Suppressor macrophage treated with lipopolysaccharide for 4 hours (primary cell): ENCODE results near the gene DLG2.

Source experiments
- DNase-seq: peaks from one replicate; pipeline ENCODE4 v3.0.0-alpha.2; 2020

Gene DLG2

DNA sequence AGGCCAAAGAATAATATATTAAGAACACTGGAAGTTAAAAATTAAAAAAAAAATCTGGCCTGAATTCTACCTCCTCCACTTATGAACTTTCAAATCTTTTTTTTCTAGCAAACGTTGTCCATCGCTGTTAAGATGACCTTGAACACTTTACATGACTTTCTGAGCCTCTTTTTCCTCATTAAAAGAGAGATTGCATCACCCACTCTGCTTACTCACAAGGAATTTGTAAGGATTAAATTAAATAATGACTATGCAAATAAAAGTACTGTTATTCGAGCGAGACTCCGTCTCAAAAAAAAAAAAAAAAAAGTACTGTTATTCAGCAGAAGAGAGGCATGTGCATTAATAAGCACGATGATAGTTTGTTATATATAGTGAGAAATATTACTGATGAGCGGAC, 2055.8 kb downstream of the DLG2 start:
- DNase-seq: no peak

DNA sequence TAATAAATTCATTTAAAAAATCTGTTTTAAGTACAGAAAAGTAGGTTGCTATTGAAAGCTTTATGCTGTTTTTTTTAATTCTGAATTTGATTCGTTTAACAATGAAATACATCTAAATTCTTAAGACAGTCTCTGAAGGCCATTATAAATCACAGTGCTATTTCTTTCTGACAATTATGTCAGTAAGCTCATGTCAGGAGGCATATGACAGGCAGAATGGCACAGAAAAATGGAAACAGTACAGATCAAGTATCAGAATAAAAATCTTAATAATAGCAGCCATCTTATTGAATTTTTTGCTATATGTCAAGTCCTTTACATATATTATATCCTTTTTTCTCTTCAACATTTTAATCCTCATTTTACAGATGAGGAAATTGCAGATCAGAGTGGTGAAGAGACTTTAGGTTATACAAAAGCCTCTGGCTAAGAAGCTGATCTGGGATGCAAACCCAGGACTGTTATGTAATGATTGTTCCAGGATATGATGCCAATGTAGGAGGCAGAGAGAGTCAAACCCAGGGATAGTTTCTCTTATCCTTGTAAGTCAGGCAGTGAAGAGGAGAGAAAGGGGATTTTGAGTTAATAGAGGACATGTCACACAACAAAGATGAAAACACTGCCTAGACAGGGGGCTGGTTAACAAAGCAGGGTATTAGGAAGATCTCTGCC, 2057.9 kb downstream of the DLG2 start:
- no peak for DNase-seq

DNA sequence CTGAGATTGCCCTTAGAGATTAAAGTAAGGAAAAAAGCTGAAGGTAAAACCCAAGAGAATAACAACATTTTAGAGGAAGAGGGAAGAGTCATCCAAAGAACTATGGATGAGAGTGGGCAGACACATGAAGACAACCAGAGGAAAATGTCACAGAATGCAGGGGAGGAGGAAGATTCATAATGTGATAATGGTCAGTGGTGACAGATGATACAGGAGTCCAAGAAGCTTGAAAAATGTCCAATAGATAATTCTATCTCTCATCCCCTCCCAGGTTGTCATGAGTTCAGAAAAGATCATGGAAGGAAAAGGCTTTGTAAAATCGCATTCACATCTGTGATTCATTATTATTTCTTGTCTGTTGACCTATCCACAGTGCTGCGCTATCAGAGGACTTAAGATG, 2058.6 kb downstream of the DLG2 start:
- no peak for DNase-seq

DNA sequence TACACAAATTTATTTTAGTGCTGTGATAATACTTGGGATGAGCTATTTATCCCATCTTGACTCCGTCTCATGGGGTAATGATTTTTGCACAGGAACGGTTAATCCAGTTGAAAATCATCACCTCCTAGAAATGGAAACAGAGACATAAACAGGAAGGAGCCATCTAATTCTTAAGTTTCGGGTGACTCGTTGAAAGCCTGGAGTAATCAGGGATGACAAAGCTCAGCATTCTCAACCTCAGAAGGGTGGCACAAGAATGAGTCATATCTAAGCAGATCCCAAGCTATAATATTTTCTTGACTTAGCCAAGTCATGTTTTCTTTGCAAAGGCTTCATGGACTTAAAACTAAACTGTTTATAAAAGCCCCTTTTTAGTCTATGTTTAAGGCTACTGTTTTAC, 2060.2 kb downstream of the DLG2 start:
- peak; percentile 8 for DNase-seq

DNA sequence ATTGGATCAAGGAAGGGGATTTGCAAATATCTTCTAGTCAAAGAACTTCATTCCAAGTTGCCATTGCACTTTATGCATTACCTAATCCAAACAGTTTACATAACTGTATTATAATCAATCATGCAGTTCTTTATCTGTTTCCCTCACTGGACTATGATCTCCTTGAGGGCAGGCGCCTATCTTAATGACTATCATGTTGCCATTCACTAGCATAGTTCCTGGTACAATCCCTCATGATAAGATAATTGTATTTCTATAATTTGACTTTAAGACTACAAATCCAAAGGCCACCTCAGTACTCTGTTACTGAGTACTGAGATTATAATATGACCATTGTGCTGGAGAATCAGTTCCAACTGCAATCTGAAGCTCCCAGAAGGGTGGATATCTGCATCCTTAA, 2062.3 kb downstream of the DLG2 start:
- no peak for DNase-seq

DNA sequence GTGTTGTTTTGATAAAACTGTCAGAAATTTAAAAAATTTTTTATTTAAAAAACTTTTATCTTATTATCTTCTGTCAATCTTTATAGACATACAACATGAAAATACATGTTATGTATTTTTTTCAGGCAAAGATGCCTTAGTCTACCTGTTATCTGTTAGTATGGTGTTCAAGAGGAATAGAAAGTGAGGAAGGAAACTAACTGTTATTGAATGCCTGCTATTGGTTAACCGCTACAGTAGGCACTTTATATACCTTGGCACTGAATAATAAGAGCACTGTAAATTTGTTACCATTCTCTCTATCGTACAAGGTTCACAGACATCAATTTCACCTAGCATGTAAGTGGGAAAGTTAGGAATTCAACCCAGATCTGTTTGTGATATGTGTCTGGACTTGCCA, 2068.9 kb downstream of the DLG2 start:
- DNase-seq: no peak

DNA sequence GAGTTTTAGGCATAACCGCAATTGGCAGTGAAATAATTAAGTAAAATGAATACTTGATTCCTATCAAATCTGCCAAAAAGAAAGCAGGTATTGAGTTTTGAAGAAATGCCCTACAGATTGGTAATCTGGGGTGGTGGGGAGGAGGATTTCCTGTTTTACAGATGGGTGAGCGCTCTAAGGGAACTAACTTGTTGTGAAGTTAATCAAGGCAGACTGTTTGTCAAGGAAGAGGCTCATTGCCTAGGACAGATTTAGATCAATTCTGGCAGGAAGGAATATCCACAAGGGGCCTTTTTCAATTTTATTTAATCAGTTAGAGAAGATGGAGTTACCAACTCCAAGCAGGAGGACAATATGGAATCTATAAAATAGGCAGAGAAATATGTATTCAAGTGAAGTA, 2069.5 kb downstream of the DLG2 start:
- DNase-seq: no peak

DNA sequence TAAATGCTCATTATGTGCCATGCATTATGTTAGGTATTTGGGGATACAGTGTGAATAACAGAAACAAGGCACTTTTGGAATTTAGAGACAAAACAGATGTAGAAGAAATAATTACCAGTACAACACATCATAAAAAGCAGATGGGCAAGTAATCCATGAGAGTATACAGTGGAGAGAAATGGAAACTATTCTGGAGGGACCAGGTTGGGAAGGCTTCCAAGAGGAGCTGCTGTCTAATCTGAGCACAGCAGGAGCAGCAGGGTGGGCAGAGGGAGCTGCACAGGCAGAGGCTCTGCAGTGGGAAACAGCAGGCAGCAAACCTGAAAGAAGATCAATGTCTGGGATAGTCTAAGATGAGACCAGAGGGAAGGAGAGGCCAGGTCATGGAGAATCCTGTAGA, 2072.3 kb downstream of the DLG2 start:
- no peak for DNase-seq

DNA sequence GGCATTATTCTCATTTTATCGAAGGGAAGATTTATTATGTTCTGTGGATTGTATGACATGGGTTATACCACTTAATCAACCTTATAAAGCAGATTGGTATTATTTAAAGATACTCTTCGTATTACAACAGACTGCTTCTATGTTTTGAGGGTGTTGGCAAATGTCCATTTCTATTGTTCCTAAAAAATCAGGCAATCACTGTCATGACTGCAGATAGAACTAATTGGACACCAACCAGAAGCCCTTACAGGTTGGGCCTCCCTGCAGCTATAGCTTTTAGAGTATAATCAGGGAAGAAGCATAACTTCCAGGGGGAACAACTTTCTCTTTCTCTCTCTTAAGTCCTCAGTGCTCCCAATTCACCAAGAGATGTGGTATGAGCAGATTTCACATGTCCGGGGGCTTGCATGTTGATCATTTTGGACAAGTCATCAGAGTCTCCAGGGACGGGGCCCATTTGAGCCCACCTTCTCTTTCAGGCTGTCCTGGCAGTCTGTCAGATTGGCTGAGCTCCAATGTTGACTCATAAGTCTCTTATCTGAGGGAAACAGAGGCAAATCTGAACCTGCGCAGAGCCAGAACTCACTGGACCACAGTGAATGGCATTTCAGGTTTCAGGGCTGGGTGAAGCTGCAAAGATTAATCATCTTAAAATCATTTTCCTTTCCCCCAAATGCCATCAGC, 2077.0 kb downstream of the DLG2 start:
- DNase-seq: no peak

DNA sequence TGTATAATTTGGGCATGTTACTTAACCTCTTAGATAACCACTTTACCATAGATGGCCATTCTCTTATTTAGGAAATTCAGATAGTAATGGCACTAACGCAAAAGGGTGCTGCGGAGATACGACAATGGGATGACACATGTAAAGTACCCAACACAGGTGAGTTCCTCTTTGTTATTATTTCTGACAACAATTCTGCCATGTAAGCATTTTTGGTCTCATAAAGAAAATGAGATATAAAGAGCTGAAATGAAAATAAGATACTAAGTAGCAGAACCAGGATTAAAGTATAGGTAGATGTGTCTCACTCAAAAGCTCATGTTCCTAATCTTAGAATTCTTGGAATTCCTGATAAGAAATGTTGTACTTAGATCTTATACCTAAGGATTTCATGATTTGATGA, 2080.8 kb downstream of the DLG2 start:
- DNase-seq: no peak

DNA sequence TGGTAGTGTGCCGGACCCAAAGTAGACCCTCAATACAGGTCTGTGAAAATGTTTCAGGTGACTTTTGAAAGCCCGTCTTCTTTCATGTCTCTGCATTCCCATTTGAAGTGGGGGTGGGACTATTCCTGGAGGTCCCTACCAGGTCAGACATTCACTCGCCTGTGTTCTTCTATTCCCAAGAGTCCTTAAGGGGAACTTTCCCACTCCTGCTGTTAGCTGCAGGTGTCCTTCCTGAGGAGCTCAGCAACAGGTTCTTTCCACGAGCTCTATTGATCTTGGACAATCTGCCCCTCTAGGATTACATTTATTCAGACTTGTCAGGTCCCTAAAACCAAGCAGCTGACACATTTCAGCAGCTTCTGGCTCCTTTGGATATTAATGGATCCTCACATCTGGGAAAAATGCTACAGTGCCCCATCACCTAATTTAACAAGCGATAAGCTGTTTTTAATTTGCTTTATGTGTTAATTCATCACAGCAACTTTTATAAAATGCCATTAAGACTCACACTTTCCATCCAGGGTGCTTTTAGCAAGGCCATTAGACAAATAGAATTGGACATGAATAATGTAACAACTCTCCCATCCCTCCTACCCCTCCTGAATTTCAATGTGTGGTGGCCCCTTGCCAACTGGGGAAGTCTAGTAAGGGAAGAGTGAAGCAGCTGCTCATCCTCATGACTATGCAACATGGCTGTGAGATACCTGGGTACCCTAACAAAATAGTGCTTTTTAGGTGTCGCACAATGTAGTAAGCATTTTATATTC, 2081.5 kb downstream of the DLG2 start:
- no peak for DNase-seq

DNA sequence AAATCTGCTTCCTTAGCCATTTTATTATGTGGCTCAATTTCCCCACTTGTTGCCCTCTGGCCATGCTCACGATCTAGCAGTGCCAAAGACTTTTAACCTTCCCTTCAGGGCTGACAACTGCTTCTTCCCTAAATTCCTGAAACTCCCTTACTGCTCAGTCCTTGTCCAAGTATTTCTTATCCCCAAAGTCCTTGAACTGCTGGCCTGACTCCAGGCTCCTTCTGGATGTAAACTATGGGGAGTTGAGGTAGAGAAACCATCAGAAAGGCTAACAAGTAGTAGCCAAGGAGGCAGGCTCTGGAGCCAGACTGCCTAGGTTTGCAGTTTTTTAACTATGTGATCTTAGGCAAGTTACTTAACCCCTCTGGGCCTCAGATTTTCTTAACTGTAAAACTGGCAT, 2082.3 kb downstream of the DLG2 start:
- no peak for DNase-seq

DNA sequence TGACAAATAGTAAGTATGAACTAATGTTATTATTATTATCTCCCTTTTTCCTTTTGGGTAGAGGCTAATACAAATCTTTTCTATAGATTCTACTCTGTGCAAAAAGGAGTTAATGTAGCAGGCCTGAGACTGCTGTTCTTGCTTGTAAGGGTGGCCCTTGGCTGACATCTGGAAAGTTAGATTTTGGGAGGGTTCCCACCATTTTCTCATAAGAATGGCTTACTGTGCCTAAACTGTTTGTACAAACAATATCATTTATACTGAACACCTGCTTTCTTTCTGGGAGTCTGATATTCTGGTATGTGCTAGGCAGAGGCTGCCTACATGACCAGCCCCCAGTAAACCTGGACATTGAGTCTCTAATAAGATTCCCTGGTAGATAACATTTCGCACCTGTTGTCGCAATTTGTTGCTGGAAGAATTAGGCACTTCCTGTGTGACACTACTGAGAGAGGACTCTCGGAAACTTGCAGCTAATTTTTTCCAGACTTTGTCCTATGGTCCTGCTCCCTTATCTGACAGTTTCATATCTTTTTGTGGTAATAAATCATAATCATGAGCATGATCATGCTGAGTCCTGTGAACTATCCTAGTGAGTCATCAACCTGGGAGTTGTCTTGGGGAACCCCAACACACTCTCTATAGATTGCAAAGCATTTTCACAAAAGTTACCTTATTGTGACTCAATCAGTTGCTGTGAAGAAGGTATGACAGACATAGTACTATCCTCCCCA, 2083.3 kb downstream of the DLG2 start:
- no peak for DNase-seq

DNA sequence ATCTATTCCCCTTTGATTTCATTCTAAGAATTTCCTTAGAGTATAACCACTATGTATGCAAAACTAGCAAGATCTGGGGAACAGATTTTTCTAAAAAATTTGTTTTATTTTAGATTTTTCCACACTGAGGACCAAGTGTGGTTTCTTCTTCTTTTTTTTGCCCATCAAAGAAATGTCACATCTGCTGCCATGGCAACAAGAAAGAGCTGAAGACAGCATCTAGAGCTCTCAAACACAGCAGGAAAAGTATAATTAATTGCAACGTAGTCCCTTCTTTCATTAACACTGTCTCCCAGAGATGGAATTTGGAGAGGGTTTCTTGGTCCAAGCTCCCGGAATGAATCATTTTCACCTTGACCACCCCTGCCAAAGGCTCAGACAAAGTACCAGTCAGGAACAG, 2084.3 kb downstream of the DLG2 start:
- DNase-seq: no peak

DNA sequence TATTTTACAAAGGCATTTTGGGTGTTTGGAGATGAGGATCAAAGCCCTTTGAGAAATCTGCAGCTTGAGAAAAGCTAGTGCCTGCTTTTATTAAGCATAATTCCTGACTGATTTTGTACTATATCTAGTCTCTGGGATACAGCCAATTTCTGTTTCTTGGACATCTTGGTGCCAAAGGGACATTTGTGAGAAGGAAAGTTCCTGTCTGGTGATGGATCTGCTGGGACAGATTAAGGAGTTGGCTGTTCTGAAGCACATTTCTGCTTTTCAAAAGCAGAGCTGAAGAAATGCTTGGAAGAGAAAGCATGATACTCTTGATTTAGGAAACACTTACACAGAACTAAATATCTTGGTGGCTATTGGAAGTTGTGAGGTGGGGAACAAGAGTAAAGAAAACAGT, 2086.4 kb downstream of the DLG2 start:
- DNase-seq: no peak

DNA sequence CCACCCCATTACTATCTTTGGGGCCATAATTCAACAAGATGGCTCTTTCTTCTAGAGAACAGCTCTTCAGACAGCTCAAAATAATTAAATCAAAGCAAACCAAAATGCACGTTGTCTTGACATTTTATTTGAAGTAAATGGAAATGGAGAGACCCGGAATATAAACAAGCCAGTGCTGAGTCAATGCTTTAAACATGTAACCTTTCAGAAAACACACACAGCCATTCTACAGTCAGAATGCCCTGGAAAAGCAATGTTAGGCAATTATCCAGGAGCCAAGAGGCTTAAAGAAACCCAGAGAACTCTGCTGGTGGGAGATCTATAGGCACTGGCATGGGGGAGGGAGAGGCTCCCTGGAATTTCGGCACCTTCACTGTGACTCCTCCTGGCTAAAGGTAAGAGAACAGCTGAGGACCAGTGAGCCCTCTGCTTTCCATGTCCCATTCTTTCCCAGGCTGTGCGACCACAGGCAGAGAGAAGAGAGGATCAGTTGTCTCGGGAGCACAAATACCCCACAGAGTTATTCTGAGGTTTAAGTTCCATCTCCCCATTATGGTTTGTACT, 2086.9 kb downstream of the DLG2 start:
- DNase-seq: no peak

DNA sequence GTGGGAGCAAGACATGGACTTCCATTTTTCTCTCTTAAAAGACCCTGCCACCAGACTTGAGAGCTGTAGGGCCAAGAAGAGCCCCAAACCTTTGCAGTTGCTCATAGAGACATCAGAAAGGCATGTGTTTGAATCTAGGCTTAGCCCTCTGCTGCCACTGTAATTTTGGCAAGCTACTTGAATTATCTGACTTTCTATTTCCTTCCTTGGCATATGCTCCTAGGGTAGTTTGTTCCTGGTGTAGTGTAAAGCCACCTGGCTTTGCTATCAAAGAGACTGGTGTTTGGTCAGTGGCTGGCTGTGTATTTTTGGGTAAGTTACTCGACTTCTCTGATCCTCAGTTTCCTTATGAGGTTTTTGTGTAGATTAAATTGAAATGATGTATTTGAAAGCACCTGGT, 2088.9 kb downstream of the DLG2 start:
- DNase-seq: no peak

DNA sequence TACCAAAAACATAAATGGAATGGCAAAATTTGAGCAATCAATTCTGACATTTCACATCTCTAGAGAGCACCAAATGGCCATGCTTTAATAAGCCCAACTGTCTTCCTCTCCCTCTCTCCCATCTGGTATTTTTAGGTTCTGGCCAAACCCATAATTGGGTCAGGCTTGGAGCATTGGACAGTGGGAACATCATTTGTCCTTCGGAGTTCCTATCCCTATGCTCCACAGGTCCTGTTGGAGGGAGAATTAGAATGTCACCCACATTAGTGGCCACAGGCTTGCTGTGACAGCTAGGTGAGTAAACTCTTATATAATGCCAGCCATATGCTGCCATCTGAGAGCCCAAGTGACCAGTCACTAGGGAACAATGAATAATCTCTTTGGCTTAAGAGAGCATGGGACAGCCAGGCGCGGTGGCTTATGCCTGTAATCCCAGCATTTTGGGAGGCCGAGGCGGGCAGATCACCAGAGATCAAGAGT, 2090.0 kb downstream of the DLG2 start:
- DNase-seq: no peak

DNA sequence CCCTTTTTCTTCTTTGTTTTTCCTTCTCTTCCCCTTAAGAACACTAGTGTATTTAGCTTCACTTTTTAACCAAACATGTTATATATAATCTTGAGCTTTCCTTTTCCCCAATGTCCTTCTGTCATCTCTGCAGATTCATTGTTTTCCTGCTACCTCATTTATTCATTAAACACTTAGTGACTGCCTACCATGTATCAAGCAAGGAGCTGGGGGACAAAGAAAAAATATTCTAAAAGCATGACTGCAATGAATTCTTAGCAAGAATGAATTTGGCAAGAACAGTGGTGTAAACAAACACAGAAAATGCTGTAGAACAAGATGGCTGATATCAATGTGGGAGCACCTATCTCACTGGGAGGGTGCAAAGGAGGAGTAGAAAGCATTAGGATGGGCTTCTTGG, 2094.0 kb downstream of the DLG2 start:
- no peak for DNase-seq

DNA sequence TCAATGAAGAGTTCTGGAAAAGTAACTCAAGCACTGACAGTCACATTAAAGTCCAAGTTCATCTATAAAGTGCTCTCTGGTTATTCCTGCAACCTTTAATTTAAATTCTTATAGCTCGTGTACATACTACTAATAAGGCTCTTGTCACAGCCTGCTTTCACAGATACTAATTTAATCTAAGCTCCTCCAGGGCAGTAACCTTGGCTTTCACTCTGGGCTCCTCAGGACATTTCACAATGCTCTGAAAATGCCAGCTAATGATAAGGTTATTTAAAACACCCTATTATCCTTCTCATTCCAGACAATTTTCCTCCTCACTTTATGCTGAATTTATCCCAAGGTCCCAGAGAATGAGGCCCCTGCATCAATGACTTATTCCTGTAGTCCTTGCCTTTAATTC, 2098.3 kb downstream of the DLG2 start:
- no peak for DNase-seq

DNA sequence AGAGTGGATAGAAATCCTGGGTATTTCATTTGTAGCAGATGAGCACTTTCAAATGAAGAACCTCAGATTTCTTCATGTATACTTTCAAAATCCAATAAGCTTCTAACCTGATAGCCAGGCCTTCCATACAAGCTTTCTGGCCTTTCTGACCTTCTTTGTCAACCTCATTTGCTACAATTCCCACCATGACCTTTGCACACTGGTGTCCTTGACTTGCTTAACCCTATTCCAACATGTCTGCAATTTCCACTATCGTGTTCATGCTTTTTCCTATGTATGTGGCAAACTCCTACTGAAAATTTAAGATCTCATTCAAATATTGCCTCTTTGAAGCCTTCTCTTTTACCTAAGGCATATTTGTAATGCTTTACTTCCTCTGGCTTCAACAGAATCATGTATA, 2098.9 kb downstream of the DLG2 start:
- DNase-seq: no peak

DNA sequence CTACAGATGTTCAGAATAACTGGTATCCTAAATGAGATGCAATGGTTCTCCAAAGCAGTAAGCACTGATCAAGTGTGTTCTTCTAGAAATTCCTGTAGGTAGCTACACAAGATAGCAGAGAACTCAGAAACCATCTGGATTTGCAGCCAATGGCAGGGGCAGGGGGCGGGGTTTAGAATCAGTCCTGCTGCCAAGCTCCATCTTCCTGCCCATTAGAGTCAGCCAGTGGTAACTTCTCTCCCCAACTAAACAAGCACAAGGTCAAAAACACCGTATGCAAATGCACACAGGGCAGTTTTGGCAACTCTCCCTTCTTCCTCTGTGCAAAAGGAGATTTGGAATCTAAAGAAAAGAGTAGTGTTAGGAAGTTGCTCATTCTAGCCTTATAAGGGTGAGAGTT, 2103.5 kb downstream of the DLG2 start:
- no peak for DNase-seq

DNA sequence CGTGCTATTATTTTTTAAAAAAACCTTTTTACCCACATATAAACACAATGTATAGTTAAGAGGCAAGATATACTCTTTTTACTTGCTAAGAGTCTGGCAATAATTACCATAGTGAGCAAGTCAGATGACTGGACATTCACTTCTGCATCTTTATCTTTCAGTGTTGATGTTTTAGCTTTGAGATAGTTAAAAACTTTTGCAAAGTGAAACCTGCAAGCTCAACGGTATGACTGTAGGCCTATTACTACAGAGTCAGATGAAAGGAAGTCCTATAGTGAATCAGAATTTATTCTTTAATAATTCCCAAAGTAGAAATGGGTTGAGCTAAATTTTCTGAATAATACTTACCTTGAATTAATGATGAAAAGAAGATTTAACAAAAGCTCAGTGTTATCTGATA, 2104.2 kb downstream of the DLG2 start:
- no peak for DNase-seq
